CD4-positive, alpha-beta T cell (primary cell): ENCODE measurements around the gene BRF1. TPM values are rescaled to one million over a fixed set of nuclear protein-coding genes. Genes with fewer than 3 reads are reported as not detected.

Source experiments
- ATAC-seq: fragments of 200-7000 bp; cut with Tn5 transposase; one replicate; pipeline ENCODE4 v1.10.0; 2022; ENCODE audit warnings: mild to moderate bottlenecking; ENCODE audit not compliant: poor library complexity
- CTCF ChIA-PET: fragments of 350-600 bp; sonication (Branson Sonifier 250); formaldehyde crosslinking; loops from one replicate; lab custom pipeline; 2021; ENCODE audit warnings: antibody characterized with exemption, inconsistent platforms; lab: Charles Lee
- POLR2A ChIA-PET: fragments of 350-600 bp; sonication (Branson Sonifier 250); formaldehyde crosslinking; loops from one replicate; lab custom pipeline; 2021; ENCODE audit warnings: antibody characterized with exemption, inconsistent platforms; lab: Charles Lee
- DNase-seq, 14 experiments: peaks; one replicate each; pipeline ENCODE4 v3.0.0-alpha.2; 2013 to 2020; ENCODE audit warnings: mixed read lengths in 2 of 14
- H3K27ac ChIP-seq, 2 donors: one replicate each; pipeline versions ENCODE4 v1.5.1 to v1.7.0; 2013; ENCODE audit warnings: low read length in 2 of 2, low read depth in 1 of 2, mild to moderate bottlenecking in 1 of 2
- H3K27me3 ChIP-seq, 2 experiments: 1 replicate in 1 of 2; 2 replicates in 1 of 2; pipeline versions ENCODE4 v1.6.1 to v1.7.0; 2013; ENCODE audit warnings: low read length in 2 of 2, control low read depth in 1 of 2, mild to moderate bottlenecking in 1 of 2, moderate library complexity in 1 of 2; ENCODE audit not compliant: insufficient read depth in 2 of 2, control insufficient read depth in 1 of 2
- H3K36me3 ChIP-seq: one replicate; pipeline ENCODE4 v1.6.1; 2013; ENCODE audit warnings: low read length, control low read depth; ENCODE audit not compliant: insufficient read depth
- H3K4me1 ChIP-seq: one replicate; pipeline ENCODE4 v1.6.1; 2013; ENCODE audit warnings: low read length, control low read depth; ENCODE audit not compliant: insufficient read depth
- H3K4me3 ChIP-seq: one replicate; pipeline ENCODE4 v1.5.1; 2013; ENCODE audit warnings: mild to moderate bottlenecking, low read length, moderate library complexity
- H3K9me3 ChIP-seq, 2 experiments: 1 replicate in 1 of 2; 2 replicates in 1 of 2; pipeline versions ENCODE4 v1.6.1 to v1.7.0; 2013; ENCODE audit warnings: low read length in 2 of 2, mild to moderate bottlenecking in 2 of 2, control low read depth in 1 of 2, moderate library complexity in 1 of 2; ENCODE audit not compliant: control insufficient read depth in 1 of 2, insufficient read depth in 1 of 2
- H3K27ac Mint-ChIP-seq: one replicate; pipeline ENCODE4 v1.8.0; 2020; ENCODE audit warnings: mixed read lengths
- H3K27me3 Mint-ChIP-seq: one replicate; pipeline ENCODE4 v1.8.0; 2021; ENCODE audit warnings: mixed read lengths
- H3K36me3 Mint-ChIP-seq: one replicate; pipeline ENCODE4 v1.8.0; 2021; ENCODE audit warnings: low read depth, mixed read lengths
- H3K4me1 Mint-ChIP-seq: one replicate; pipeline ENCODE4 v1.8.0; 2021; ENCODE audit warnings: low read depth, mixed read lengths
- H3K4me3 Mint-ChIP-seq: one replicate; pipeline ENCODE4 v1.8.0; 2020; ENCODE audit warnings: mild to moderate bottlenecking, mixed read lengths
- H3K9me3 Mint-ChIP-seq: one replicate; pipeline ENCODE4 v1.8.0; 2020; ENCODE audit warnings: mixed read lengths
- CTCF ChIP-seq: fragments of 200-600 bp; IDR thresholded peaks from one replicate; pipeline ENCODE4 v1.8.0; 2022; ENCODE audit warnings: antibody characterized with exemption, mild to moderate bottlenecking
- intact Hi-C, 2 experiments: fragments of 100-400 bp; cut with DNase I in 1 of 2; cut with micrococcal nuclease in 1 of 2; formaldehyde crosslinking; loops; one replicate each; pipeline versions ENCODE4 v1.15.1 to v1.9.0; 2023 to 2025; cut with DNase I, micrococcal nuclease
- total RNA-seq, 174 experiments: library from RNA in 2 of 174; stranded (reverse) in 2 of 174; gene quantifications; one replicate each; pipeline ENCODE4 v1.2.3 and lab custom pipeline; 2021 to 2026

BRF1 gene
- total RNA-seq, 2 experiments from 2014 or later: 77.4 to 77.7 TPM

- no peak for TF ChIP-seq CTCF
- H3K27ac ChIP-seq: no peak overlapping the region
- H3K27me3 ChIP-seq: no peaks in the 10 kb centered on the region
- intact Hi-C loops: loop anchor here in 1 of 2 experiments (2.0 kb wide), 1 partner anchor 64 kb away; no protein-coding TSS in a partner anchor
- ChIA-PET CTCF (no interaction called here), POLR2A (no interaction called here)
- H3K4me1 ChIP-seq: peaks cover 24% of the 10 kb centered on the region
- ATAC-seq (no peak), DNase-seq (peak in 1 of 14 experiments; percentile 14)
- peaks cover 16% of the 10 kb centered on the region for H3K4me1 Mint-ChIP-seq
- peak overlapping the region; percentile 34 for H3K4me3 Mint-ChIP-seq
- H3K9me3 Mint-ChIP-seq: no peaks in the 10 kb centered on the region
- no peaks in the 10 kb centered on the region for H3K9me3 ChIP-seq
- peaks cover 47% of the 10 kb centered on the region for H3K36me3 Mint-ChIP-seq
- peak overlapping the region; percentile 81 for H3K27ac Mint-ChIP-seq
- peaks cover 38% of the 10 kb centered on the region for H3K36me3 ChIP-seq
- no peak overlapping the region for H3K4me3 ChIP-seq
- H3K27me3 Mint-ChIP-seq: no peaks in the 10 kb centered on the region
Measured at GRCh38 chr14:105252552-105253328, 48.1 kb downstream of the BRF1 start.

- H3K36me3 Mint-ChIP-seq: peaks cover 40% of the 10 kb centered on the region
- DNase-seq (no peak), ATAC-seq (no peak)
- Histone ChIP-seq H3K4me1 (peaks cover 25% of the 10 kb centered on the region), H3K27ac (no peak overlapping the region), H3K27me3 (no peaks in the 10 kb centered on the region), H3K36me3 (peaks cover 38% of the 10 kb centered on the region), H3K4me3 (no peak overlapping the region), H3K9me3 (no peaks in the 10 kb centered on the region)
- ChIA-PET CTCF (no interaction called here), POLR2A (no interaction called here)
- no peak for TF ChIP-seq CTCF
- H3K9me3 Mint-ChIP-seq: no peaks in the 10 kb centered on the region
- intact Hi-C loops: loop anchor here in 1 of 2 experiments (2.0 kb wide), 1 partner anchor 65 kb away; no protein-coding TSS in a partner anchor
- peak overlapping the region; percentile 81 for H3K27ac Mint-ChIP-seq
- H3K4me1 Mint-ChIP-seq: peaks cover 17% of the 10 kb centered on the region
- no peaks in the 10 kb centered on the region for H3K27me3 Mint-ChIP-seq
- no peak overlapping the region for H3K4me3 Mint-ChIP-seq
Measured at GRCh38 chr14:105251920-105252319, 48.9 kb downstream of the BRF1 start.

GRCh38 chr14:105250986-105251385 is 49.8 kb downstream of the BRF1 start:
- no peaks in the 10 kb centered on the region for H3K9me3 ChIP-seq
- CTCF ChIA-PET: no interaction called here

More at GRCh38 chr14:105250986-105251385, 49.8 kb downstream of the BRF1 start:
- no peak for ATAC-seq
- Mint-ChIP-seq H3K4me3 (peak overlapping the region; percentile 62), H3K9me3 (no peaks in the 10 kb centered on the region), H3K27me3 (no peaks in the 10 kb centered on the region), H3K4me1 (peaks cover 20% of the 10 kb centered on the region), H3K27ac (peak overlapping the region; percentile 81), H3K36me3 (peaks cover 40% of the 10 kb centered on the region)
- TF ChIP-seq CTCF: no peak
- Histone ChIP-seq H3K27ac (no peak overlapping the region), H3K36me3 (peaks cover 29% of the 10 kb centered on the region), H3K4me3 (no peak overlapping the region), H3K4me1 (peaks cover 27% of the 10 kb centered on the region), H3K27me3 (no peaks in the 10 kb centered on the region)
- DNase-seq: no peak
- intact Hi-C loops: no loop called here
- POLR2A ChIA-PET: interaction anchor here (0.9 kb wide), 1 partner anchor 63 kb away, joined by 3 read pairs; the partner anchor contains the start of gene PACS2
